Measurements from ENCODE around the gene HOXA11.

The HOXA11 gene

DNA sequence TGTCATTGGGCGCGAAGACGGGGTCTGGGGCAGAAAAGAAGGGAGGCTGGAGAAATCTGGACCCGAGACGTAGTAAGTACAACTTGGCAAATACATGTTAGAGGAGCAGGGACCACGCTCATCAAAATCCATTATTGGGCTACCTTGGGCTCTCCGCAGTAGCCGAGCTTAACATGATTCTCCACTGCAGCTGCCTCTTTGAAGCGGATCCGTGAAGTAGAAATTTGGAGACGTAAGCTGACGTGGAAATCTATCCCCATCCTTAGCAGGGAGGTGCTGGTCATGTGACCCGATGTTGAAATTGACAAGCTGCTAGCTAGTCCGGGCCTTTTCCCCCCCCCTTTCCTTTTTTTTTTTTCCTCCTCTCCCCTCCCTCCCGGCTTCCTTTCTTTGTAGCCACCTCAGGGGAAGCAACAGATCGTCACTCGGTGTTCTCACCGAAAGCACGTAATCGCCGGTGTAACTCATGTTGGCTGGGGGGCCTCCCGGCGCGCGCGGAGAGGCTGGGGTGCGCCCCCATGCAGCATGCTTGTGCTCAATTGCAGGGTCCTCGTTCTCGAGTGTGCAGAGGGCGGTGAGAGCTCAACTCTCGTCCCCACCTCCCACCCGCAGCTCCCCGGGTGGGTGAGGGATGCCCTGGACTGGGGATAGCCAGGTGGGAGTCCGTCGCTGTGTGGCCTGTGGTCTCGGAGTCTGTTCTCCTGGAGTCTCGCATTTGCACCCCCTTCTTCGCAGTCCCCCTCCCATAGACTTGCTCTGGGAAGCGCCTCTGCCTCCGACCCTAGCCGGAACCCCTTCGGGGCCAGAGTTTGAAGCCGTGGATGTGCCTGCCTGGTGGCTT is at the start of gene HOXA11:
Gene HOXA11 (minus strand): TSS at position 220 of the 841 bp plus-strand sequence. CDS start 88 bp downstream, at position 132.
- DNase-seq: peak; percentile 55

- DNase-seq: no peak
These were observed 44.4 kb upstream of the HOXA11 start for GRCh38 chr7:27229448-27229847.

DNA sequence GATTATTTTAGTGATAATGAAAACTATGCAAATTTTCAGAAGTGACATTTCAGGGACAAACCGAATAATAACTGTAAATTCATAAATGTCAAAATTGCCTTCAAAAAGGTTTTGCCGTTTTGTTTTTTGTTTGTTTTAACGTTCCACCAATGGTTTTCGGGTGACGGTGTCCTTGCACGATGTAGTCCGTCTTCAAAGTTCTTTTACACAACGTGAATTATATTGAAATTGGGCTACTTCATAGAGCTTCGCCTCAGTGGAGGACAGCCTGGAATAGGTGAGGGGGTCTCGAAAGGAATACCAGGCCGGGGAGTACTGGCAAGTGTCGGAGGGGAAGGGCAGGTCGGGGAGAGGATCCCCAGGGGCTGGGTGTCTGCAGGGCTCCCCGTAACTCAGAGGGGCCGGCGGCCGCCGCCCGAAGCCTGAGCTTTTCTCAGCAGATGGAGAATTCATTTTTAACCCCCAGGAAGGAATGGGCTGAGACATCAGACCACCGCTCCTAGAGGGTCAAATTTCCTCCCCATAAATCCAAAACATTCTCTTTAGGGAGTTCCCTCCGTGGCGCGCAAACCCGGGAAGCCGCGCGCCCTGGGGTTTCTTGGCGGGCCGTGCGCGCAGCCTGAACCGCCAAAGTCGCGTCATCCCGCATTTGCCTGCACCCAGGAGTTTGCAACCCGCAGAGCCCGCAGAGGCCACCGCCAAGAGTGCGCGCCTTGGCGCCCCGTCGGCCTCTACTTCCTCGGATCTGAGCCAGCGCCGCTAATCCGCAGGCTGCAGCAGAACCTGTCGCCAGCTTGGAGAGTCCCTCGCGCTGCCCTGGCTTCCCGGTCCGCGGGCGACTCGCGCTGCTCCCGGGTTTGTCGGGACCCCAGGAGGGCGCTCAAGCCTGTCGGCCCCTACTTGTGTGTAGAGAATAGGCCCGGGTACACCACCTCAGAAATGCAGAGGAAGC is 40.2 kb upstream of the HOXA11 start:
- no peak for DNase-seq

DNA sequence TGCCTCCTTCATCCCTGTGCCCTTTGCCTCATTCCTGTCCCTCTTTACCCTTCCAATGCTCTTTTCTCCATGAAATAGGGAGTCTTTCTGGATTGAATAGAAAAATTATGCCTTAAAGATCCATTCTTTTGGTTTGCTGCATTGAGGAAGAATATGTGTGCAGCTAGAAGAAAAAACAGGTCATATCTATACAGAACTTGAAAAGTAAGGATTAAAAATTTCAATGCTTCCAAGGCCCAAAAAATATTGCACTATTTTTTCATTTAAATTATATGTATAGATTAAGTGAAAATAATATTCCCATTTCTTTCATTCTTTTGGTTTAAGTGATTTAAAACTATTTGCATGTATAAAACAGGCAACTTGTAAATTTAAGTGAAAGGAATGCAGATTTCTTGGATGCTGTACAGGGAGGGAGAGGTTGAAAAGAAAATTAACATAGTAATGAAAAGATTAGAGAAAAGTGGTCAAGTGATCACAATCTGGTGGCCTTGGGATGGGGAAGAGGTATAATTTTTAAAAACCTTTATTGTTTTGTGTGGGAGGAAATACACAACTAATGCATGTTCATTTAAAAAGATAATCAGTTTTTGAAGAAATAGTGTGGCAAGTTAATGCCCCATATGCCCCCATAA is 39.0 kb upstream of the HOXA11 start:
- no peak for DNase-seq

- DNase-seq: no peak
These were observed 36.3 kb upstream of the HOXA11 start for GRCh38 chr7:27221201-27221797.

- DNase-seq: no peak
These were observed 35.5 kb upstream of the HOXA11 start for GRCh38 chr7:27220440-27220955.

GRCh38 chr7:27219821-27220220 is 34.8 kb upstream of the HOXA11 start:
- no peak for DNase-seq

DNA sequence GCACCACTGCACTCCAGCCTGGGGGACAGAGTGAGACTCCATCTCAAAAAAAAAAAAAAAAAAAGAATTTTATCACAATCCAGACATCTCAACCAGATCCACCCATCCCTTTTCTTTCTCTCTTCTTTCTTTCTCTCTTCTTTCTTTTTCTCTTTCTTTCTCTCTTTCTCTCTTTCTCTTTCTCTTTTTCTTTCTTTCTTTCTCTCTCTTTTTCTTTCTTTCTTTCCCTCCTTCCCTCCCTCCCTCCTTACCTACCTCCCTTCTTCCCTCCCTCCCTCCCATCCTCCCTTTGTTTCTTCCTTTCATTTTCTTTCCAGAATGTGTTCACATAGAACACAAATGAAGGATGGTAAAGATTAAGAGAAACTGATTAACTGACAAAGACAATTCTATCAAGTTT is 32.9 kb upstream of the HOXA11 start:
- no peak for DNase-seq

GRCh38 chr7:27215356-27215755 is 30.3 kb upstream of the HOXA11 start:
- no peak for DNase-seq

DNA sequence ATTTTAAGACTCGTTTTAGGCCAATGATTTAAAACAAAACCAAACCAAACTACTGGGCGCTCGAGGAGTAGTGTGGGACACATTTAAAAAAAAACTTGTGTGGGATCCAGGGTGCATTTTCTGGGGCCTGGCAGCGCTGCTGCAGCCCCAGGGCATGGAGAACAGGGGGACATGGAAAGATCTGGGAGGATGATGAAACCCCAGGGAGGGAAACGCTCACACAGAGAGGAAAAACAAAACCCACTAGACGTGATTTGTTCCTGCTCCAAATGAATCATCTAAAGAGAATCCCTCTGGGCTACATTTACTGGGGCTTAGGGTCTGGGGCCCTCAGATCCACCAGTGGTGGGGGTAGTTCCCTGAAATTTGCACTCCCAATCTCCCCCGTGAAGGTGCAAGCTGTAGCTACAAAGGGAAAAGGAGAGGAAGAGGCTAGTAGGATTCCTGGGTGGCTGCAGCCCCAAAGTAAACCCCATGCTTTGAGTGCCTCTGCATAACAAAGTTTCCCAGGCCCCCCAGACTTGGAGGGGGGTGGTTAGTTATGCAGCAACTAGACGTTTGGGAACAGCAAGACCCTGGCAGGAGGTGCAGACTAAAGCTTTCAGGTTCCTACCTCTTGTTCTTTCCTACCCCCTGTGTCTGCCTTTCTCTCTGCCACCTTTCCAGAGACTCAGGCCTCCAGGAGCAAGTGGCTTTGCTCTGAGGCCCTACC is 29.4 kb upstream of the HOXA11 start:
- DNase-seq: no peak

- no peak for DNase-seq
These were observed 28.6 kb upstream of the HOXA11 start for GRCh38 chr7:27213433-27214238.

DNA sequence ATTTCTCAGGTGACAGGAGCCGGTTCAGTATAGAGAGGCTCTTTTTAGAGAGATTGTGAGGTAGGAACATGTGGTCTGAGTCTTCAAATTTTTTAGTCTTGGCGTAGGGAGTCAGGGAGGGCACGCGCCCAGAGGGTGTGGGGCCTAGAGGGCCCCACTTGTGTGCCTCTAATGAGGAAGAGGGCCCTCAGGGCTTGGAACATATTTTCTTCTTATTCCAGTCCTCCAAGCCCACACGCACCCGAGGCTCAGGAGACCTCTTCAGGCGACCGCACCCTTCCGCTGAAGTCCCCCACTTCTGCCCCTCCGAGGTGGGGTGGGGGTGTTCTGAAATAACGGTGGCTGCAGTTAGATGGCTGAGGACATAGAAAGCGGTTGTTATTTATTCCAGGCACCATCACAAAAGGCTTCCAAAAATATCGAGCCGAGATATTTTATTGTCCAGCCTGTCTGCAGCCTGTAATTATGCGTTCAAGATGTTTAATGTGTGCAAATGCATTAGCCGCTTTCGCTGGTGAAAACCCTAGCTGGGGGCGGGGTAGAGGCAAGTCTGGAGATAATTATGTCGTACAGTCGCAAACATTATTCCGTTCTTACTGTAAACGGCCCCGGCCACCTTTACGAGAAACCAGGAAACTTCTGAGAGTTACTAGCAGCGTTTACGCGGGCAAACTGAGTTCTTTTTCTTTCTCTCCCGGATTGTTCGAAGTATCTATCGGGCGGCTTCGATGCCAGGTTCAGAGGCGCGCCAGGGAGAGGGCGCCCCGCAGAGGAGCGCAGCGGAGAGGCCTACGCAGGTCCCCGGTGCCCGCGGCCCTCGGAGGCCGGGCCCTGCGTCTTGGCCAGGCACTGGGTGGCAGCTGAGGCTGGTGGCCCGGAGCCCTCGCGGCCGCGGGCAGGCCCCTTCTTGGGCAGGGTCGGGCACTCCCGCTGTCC is 27.7 kb upstream of the HOXA11 start:
- DNase-seq: no peak

GRCh38 chr7:27211764-27212204 is 26.8 kb upstream of the HOXA11 start:
- DNase-seq: no peak

GRCh38 chr7:27211084-27211446 is 26.0 kb upstream of the HOXA11 start:
- no peak for DNase-seq

- DNase-seq: no peak
These were observed 25.5 kb upstream of the HOXA11 start for GRCh38 chr7:27210441-27211083.

- no peak for DNase-seq
These were observed 25.0 kb upstream of the HOXA11 start for GRCh38 chr7:27209933-27210440.

DNA sequence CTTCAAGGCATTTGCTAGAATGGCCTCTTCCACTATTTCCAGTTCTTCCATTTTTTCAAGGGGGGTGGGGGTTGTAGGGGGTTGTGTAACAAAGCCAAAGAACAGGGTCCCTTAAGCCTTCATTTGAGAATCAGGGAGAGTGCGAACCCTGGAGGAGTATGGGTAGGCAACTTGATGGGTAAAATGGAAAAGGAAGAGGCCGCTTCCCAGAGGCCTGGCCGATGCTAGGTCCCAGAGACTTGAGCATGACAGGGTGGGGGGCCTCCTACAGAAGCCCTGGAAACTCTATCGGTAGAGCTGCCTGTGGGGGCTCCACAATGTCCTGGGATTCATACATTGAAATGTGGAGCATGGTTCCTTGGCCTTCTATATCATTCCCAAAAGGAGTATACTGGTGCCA is 24.0 kb upstream of the HOXA11 start:
- DNase-seq: no peak

GRCh38 chr7:27207348-27207985 is 22.4 kb upstream of the HOXA11 start:
- DNase-seq: no peak
